Motor neuron (in vitro differentiated cells): ENCODE data around the gene CD4. TPM values are rescaled to one million over a fixed set of nuclear protein-coding genes. Genes with fewer than 3 reads are reported as not detected.
A peak's percentile ranks its signal among the peaks of the same experiment; 100 is the strongest.

Source experiments
- ATAC-seq, 8 experiments: fragments of 200-7000 bp; cut with Tn5 transposase; replicated peaks in 6 of 8; 2 replicates each; pipeline ENCODE4 v1.8.0; 2021; ENCODE audit warnings: mild to moderate bottlenecking in 8 of 8, moderate library complexity in 8 of 8
- H3K27ac ChIP-seq, 2 donors: fragments of 250-450 bp; sonication (Bioruptor Pico); 2 replicates each; pipeline ENCODE4 v1.9.0; 2021; ENCODE audit warnings: antibody characterized with exemption in 2 of 2, mild to moderate bottlenecking in 2 of 2, moderate library complexity in 1 of 2
- H3K4me1 ChIP-seq, 2 donors: fragments of 250-450 bp; sonication (Bioruptor Pico); replicated peaks in 1 of 2; 2 replicates each; pipeline ENCODE4 v1.6.1; 2021; ENCODE audit warnings: antibody characterized with exemption in 2 of 2, mild to moderate bottlenecking in 2 of 2, moderate library complexity in 1 of 2
- H3K4me3 ChIP-seq, 5 donors: fragments of 250-450 bp; sonication (Bioruptor Pico); 2 replicates each; pipeline ENCODE4 v1.9.0; 2021; ENCODE audit warnings: antibody characterized with exemption in 5 of 5, mild to moderate bottlenecking in 5 of 5, moderate library complexity in 4 of 5
- WGBS, 10 experiments: fragments of 450-650 bp; shearing (Covaris generic); methylation state at CpG; one replicate each; pipeline ENCODE4 v1.0.0; 2022; 5-methylcytosine and 5-hydroxymethylcytosine counted together
- in situ Hi-C, 9 experiments: fragments of 400-800 bp; cut with MboI; loops; one replicate each; pipeline ENCODE4 v1.15.0; 2021; ENCODE audit warnings: low sequenced_read_pairs in 9 of 9, low pct_unique_long_range_greater_than_20kb in 2 of 9; ENCODE audit not compliant: unreplicated experiment in 9 of 9
- total RNA-seq, 8 experiments: library from RNA; unstranded; fragments of 300-600 nt; gene quantifications; 2 replicates each; pipeline versions ENCODE4 v1.2.3 to v1.2.4, GENCODE V29; 2022

CD4 gene
- total RNA-seq, 8 experiments from 2014 or later, result 0.49 to 2.8 (median 1.1) TPM

GRCh38 chr12:6824901-6825381 is 35.6 kb downstream of the CD4 start:
- ATAC-seq, result peak in 3 of 8 experiments; percentile 0 to 8 (median 3)
- in situ Hi-C loops, result loop anchor here in 1 of 9 experiments (25.0 kb wide), 1 partner anchor 88 kb away; no protein-coding TSS in a partner anchor
- Histone ChIP-seq H3K4me3 (peak overlapping the region in 2 of 5 donors; percentile 1 to 7), H3K4me1 (peaks cover 49 to 62% of the 10 kb centered on the region in 2 donors), H3K27ac (peak overlapping the region; percentile 74 to 78)
- WGBS, 10 experiments, result 0 to 84% (median 61%) methylated on average over 1 to 6 of the region's 12 CpGs; no CpG with 5 or more reads in 2 of the 10 experiments

- peak; percentile 28 to 75 (median 32) for ATAC-seq
- peak overlapping the region; percentile 0 to 7 (median 4) for H3K4me3 ChIP-seq
- WGBS, 10 experiments, result 0 to 26% (median 5%) methylated on average over 1 to 12 of the region's 19 CpGs; no CpG with 5 or more reads in 3 of the 10 experiments
- in situ Hi-C loops, result loop anchor here in 1 of 9 experiments (25.0 kb wide), 1 partner anchor 88 kb away; no protein-coding TSS in a partner anchor
- peaks cover 49 to 62% of the 10 kb centered on the region in 2 donors for H3K4me1 ChIP-seq
- H3K27ac ChIP-seq, result peak overlapping the region; percentile 74 to 78
Observed at GRCh38 chr12:6825398-6826124, 36.2 kb downstream of the CD4 start.

DNA sequence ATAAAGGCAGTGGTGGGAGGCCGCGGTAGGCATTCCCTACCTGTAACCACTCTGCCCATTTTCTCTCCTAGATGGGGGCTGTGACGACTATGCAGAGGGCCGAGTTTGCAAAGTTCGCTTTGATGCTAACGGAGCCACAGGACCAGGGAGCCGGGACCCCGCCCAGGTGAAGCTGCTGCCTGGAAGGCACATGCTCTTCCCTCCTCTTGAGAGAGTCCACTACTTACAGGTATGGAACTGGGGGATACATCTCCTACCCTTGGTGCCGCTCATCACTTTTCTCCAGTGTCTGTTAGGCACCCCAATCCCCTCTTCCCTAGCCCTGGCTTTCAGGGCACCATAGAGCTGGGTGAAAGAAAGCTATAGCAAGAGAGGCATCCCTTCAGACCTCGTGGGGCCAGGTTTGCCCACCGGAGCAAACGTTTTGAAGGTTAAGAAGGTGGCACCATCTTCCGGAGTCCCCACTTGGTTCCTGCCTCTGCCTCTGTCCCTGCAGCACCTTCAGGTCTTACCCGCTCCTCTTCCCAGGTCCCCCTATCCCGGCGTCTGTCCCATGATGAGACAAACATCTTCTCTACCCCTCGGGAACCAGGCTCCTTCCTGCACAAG is 36.9 kb downstream of the CD4 start:
- ATAC-seq, result no peak
- peak overlapping the region in 1 of 2 donors; percentile 87 for H3K27ac ChIP-seq
- in situ Hi-C loops, result loop anchor here in 1 of 9 experiments (25.0 kb wide), 1 partner anchor 89 kb away; no protein-coding TSS in a partner anchor
- no peak overlapping the region for H3K4me3 ChIP-seq
- H3K4me1 ChIP-seq, result peaks cover 44 to 58% of the 10 kb centered on the region in 2 donors
- 51 to 94% (median 85%) methylated on average over 1 to 7 of the region's 17 CpGs; no CpG with 5 or more reads in 2 of the 10 experiments for WGBS, 10 experiments

GRCh38 chr12:6826734-6827436 is 37.6 kb downstream of the CD4 start:
- WGBS, 10 experiments, result 74 to 100% (median 85%) methylated on average over 1 to 8 of the region's 22 CpGs; no CpG with 5 or more reads in 6 of the 10 experiments
- Histone ChIP-seq H3K4me3 (peak overlapping the region in 4 of 5 donors; percentile 1 to 99 (median 57)), H3K27ac (peak overlapping the region; percentile 82 to 87), H3K4me1 (peaks cover 44 to 56% of the 10 kb centered on the region in 2 donors)
- no peak for ATAC-seq
- in situ Hi-C loops, result loop anchor here in 1 of 9 experiments (25.0 kb wide), 1 partner anchor 90 kb away; no protein-coding TSS in a partner anchor

DNA sequence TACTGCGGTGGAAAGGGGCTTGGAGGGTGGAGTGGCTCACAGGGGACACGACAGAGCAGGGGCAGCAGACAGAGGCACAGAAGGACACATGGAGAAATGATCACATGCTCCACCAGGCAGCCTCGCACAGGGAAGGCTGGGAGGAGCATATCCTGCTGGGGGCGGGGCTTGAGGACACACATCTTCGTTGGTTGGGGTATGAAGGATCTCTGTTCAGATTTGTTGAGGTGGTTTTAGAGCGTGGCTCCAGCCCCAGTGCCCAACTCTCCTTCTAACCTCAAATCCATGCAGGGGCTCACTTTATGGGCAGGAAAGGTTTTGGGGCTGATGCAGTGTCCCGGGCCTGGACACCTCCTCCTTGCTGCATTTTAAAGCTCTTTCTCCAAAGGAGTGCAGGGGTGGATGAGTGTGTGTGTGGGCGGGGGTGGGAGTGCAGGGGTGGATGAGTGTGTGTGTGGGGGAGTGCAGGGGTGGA is 38.1 kb downstream of the CD4 start:
- in situ Hi-C loops, result loop anchor here in 1 of 9 experiments (25.0 kb wide), 1 partner anchor 90 kb away; no protein-coding TSS in a partner anchor
- 0 to 10% methylated on average over 1 to 2 of the region's 8 CpGs; no CpG with 5 or more reads in 8 of the 10 experiments for WGBS, 10 experiments
- H3K27ac ChIP-seq, result peak overlapping the region; percentile 82 to 87
- ATAC-seq, result peak; percentile 20 to 80 (median 74)
- peaks cover 38 to 53% of the 10 kb centered on the region in 2 donors for H3K4me1 ChIP-seq
- peak overlapping the region; percentile 23 to 99 (median 80) for H3K4me3 ChIP-seq

DNA sequence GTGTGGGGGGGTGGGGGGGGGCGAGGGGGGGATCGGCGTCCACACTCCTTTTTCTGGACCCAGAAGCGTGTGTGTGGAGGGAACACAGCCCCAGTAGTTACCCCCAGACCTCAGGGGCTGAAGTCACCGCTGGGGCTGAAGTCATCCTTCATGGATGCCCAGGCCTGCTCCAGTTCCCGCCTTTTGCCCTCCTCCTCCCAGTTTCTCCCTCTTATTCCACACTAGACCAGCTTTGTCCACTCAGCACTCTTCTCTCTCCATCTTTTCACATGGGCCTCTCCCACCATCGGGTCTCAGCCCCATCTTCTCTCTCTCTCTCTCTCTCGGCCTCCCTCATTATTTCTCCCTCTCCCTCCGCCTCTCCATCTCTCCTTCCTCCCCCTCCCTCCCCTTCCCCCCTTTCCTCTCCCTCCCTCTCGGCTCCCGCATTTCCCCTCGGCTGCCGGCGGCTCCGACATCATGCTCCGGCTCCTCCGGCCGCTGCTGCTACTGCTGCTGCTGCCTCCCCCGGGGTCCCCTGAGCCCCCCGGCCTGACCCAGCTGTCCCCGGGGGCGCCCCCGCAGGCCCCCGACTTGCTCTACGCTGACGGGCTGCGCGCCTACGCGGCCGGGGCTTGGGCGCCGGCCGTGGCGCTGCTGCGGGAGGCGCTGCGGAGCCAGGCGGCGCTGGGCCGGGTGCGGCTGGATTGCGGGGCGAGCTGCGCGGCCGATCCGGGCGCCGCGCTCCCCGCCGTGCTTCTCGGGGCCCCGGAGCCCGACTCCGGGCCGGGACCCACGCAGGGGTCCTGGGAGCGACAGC is 38.9 kb downstream of the CD4 start, which contains the start of gene P3H3:
Gene P3H3 (plus strand): TSS at position 426 of the 799 bp plus-strand sequence. CDS start 34 bp downstream, at position 460.
- in situ Hi-C loops, result loop anchor here in 1 of 9 experiments (25.0 kb wide), 1 partner anchor 91 kb away; no protein-coding TSS in a partner anchor
- peaks cover 31 to 46% of the 10 kb centered on the region in 2 donors for H3K4me1 ChIP-seq
- peak; percentile 4 to 34 (median 14) for ATAC-seq
- H3K27ac ChIP-seq, result peak within 1 kb of the TSS; percentile 89 to 95
- H3K4me3 ChIP-seq, result peak within 1 kb of the TSS; percentile 76 to 99 (median 91)
- WGBS, 10 experiments, result 0% methylated on average over 1 to 9 of the region's 60 CpGs; no CpG with 5 or more reads in 8 of the 10 experiments

GRCh38 chr12:6828781-6829535 is 39.6 kb downstream of the CD4 start:
- in situ Hi-C loops, result loop anchor here in 1 of 9 experiments (25.0 kb wide), 1 partner anchor 92 kb away; no protein-coding TSS in a partner anchor
- Histone ChIP-seq H3K4me1 (peaks cover 27 to 38% of the 10 kb centered on the region in 2 donors), H3K4me3 (peak overlapping the region; percentile 76 to 99 (median 91)), H3K27ac (peak overlapping the region; percentile 89 to 95)
- peak; percentile 24 to 56 (median 40) for ATAC-seq
- WGBS, 10 experiments, result 0% methylated on average over 5 to 10 of the region's 71 CpGs; no CpG with 5 or more reads in 8 of the 10 experiments

- in situ Hi-C loops, result loop anchor here in 1 of 9 experiments (25.0 kb wide), 1 partner anchor 92 kb away; no protein-coding TSS in a partner anchor
- peak overlapping the region; percentile 89 to 95 for H3K27ac ChIP-seq
Observed at GRCh38 chr12:6829536-6830220, 40.4 kb downstream of the CD4 start.

GRCh38 chr12:6830286-6830890 is 41.1 kb downstream of the CD4 start:
- ATAC-seq, result no peak
- H3K4me3 ChIP-seq, result peak overlapping the region in 4 of 5 donors; percentile 80 to 99 (median 94)
- peaks cover 19 to 24% of the 10 kb centered on the region in 2 donors for H3K4me1 ChIP-seq
- 100% methylated on average over 1 to 2 of the region's 11 CpGs; no CpG with 5 or more reads in 8 of the 10 experiments for WGBS, 10 experiments
- in situ Hi-C loops, result loop anchor here in 1 of 9 experiments (25.0 kb wide), 1 partner anchor 93 kb away; no protein-coding TSS in a partner anchor
- no peak overlapping the region for H3K27ac ChIP-seq

More at GRCh38 chr12:6829536-6830220, 40.4 kb downstream of the CD4 start:
- WGBS, 10 experiments, result 0 to 100% (median 14%) methylated on average over 1 to 6 of the region's 19 CpGs; no CpG with 5 or more reads in 7 of the 10 experiments
- peak overlapping the region; percentile 76 to 99 (median 91) for H3K4me3 ChIP-seq
- peak; percentile 12 to 40 (median 27) for ATAC-seq
- peaks cover 26 to 31% of the 10 kb centered on the region in 2 donors for H3K4me1 ChIP-seq

DNA sequence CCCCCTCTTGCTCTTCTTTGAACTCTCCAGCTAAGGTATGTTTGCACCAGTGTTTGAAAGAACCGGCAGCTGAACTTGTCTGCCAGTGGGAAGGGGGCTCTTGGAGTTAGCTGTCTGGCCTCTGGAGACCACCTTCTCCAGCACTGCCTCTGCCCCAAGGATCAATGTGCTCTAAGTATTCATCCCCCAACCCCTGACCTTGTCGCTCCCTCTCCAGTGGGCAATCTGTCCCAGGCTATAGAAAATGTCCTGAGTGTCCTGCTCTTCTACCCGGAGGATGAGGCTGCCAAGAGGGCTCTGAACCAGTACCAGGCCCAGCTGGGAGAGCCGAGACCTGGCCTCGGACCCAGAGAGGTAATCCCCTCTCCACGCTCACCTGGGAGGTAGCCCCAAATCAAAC is 41.7 kb downstream of the CD4 start:
- no peak for ATAC-seq
- no peak overlapping the region for H3K27ac ChIP-seq
- H3K4me1 ChIP-seq, result peaks cover 18% of the 10 kb centered on the region in 2 donors
- no peak overlapping the region for H3K4me3 ChIP-seq
- 40 to 100% (median 70%) methylated on average over 1 to 5 of the region's 6 CpGs; no CpG with 5 or more reads in 5 of the 10 experiments for WGBS, 10 experiments
- in situ Hi-C loops, result loop anchor here in 1 of 9 experiments (25.0 kb wide), 1 partner anchor 94 kb away; no protein-coding TSS in a partner anchor
